Activated T-helper 1 cell treated with anti-CD3 and anti-CD28 coated beads, Interleukin-12 subunit alpha, Interleukin-12 subunit beta, Interleukin-2, Interleukin-4 antibody, amounts not matched to agents 30 ng/mL and 10 ng/mL and 1 ng/mL, durations not matched to agents 14 hours and 24 hours and 36 hours (primary cell): Measurements from ENCODE around the gene THBD. TPM values are rescaled to one million over a fixed set of nuclear protein-coding genes. Genes with fewer than 3 reads are reported as not detected.

Source experiments
- DNase-seq: peaks from one replicate; pipeline ENCODE4 v3.0.0; 2021; ENCODE audit warnings: low spot score
- H3K27ac Mint-ChIP-seq: one replicate; pipeline ENCODE4 v1.8.0; 2021; ENCODE audit warnings: mild to moderate bottlenecking, mixed read lengths
- H3K27me3 Mint-ChIP-seq: one replicate; pipeline ENCODE4 v1.8.0; 2022; ENCODE audit warnings: mild to moderate bottlenecking, moderate library complexity, mixed read lengths; ENCODE audit not compliant: insufficient read depth
- H3K36me3 Mint-ChIP-seq: one replicate; pipeline ENCODE4 v1.8.0; 2021; ENCODE audit warnings: low read depth, mixed read lengths
- H3K4me1 Mint-ChIP-seq: one replicate; pipeline ENCODE4 v1.8.0; 2021; ENCODE audit warnings: low read depth, mixed read lengths
- H3K4me3 Mint-ChIP-seq: one replicate; pipeline ENCODE4 v1.8.0; 2021; ENCODE audit warnings: mild to moderate bottlenecking, moderate library complexity, mixed read lengths
- H3K9me3 Mint-ChIP-seq: one replicate; pipeline ENCODE4 v1.8.0; 2021; ENCODE audit warnings: mixed read lengths
- intact Hi-C: fragments of 100-400 bp; cut with micrococcal nuclease; formaldehyde crosslinking; loops from one replicate; pipeline ENCODE4 v1.15.1; 2024
- total RNA-seq: library from RNA; stranded (reverse); gene quantifications from 2 replicates; pipeline ENCODE4 v1.2.3, GENCODE V29; 2022

Gene THBD
- total RNA-seq, 1 donor from 2014 or later: not detected

- DNase-seq: no peak
- H3K27ac Mint-ChIP-seq: no peak overlapping the region
- no peak overlapping the region for H3K4me3 Mint-ChIP-seq
- H3K27me3 Mint-ChIP-seq: peaks cover 2% of the 10 kb centered on the region
- H3K9me3 Mint-ChIP-seq: no peaks in the 10 kb centered on the region
- H3K36me3 Mint-ChIP-seq: no peaks in the 10 kb centered on the region
- no peaks in the 10 kb centered on the region for H3K4me1 Mint-ChIP-seq
- intact Hi-C loops: no loop called here
Measured at GRCh38 chr20:23007462-23007861, 42.0 kb downstream of the THBD start.

- Mint-ChIP-seq H3K4me1 (no peaks in the 10 kb centered on the region), H3K36me3 (no peaks in the 10 kb centered on the region), H3K27ac (no peak overlapping the region), H3K4me3 (no peak overlapping the region), H3K27me3 (peaks cover 2% of the 10 kb centered on the region), H3K9me3 (no peaks in the 10 kb centered on the region)
- no peak for DNase-seq
- intact Hi-C loops: no loop called here
Measured at GRCh38 chr20:23005776-23006175, 43.7 kb downstream of the THBD start.

GRCh38 chr20:23003881-23004460 is 45.5 kb downstream of the THBD start:
- H3K4me1 Mint-ChIP-seq: no peaks in the 10 kb centered on the region
- no peaks in the 10 kb centered on the region for H3K9me3 Mint-ChIP-seq
- no peak overlapping the region for H3K27ac Mint-ChIP-seq
- no peaks in the 10 kb centered on the region for H3K36me3 Mint-ChIP-seq
- H3K4me3 Mint-ChIP-seq: no peak overlapping the region
- H3K27me3 Mint-ChIP-seq: peaks cover 2% of the 10 kb centered on the region
- intact Hi-C loops: no loop called here
- DNase-seq: no peak

- intact Hi-C loops: no loop called here
- no peaks in the 10 kb centered on the region for H3K36me3 Mint-ChIP-seq
- DNase-seq: no peak
- no peaks in the 10 kb centered on the region for H3K9me3 Mint-ChIP-seq
- H3K4me1 Mint-ChIP-seq: no peaks in the 10 kb centered on the region
- H3K27me3 Mint-ChIP-seq: peaks cover 2% of the 10 kb centered on the region
- no peak overlapping the region for H3K4me3 Mint-ChIP-seq
- H3K27ac Mint-ChIP-seq: no peak overlapping the region
Measured at GRCh38 chr20:23003077-23003635, 46.3 kb downstream of the THBD start.

GRCh38 chr20:23002276-23002675 is 47.2 kb downstream of the THBD start:
- Mint-ChIP-seq H3K36me3 (no peaks in the 10 kb centered on the region), H3K4me1 (no peaks in the 10 kb centered on the region), H3K9me3 (no peaks in the 10 kb centered on the region), H3K27ac (no peak overlapping the region), H3K4me3 (no peak overlapping the region), H3K27me3 (peaks cover 2% of the 10 kb centered on the region)
- intact Hi-C loops: no loop called here
- no peak for DNase-seq

GRCh38 chr20:23000232-23000947 is 49.1 kb downstream of the THBD start:
- intact Hi-C loops: no loop called here
- Mint-ChIP-seq H3K36me3 (no peaks in the 10 kb centered on the region), H3K27me3 (peaks cover 4% of the 10 kb centered on the region), H3K9me3 (no peaks in the 10 kb centered on the region), H3K27ac (no peak overlapping the region), H3K4me3 (no peak overlapping the region), H3K4me1 (no peaks in the 10 kb centered on the region)
- DNase-seq: no peak

- H3K4me1 Mint-ChIP-seq: no peaks in the 10 kb centered on the region
- no peaks in the 10 kb centered on the region for H3K9me3 Mint-ChIP-seq
- H3K27ac Mint-ChIP-seq: no peak overlapping the region
- H3K4me3 Mint-ChIP-seq: no peak overlapping the region
- H3K36me3 Mint-ChIP-seq: no peaks in the 10 kb centered on the region
- no peak for DNase-seq
- peaks cover 4% of the 10 kb centered on the region for H3K27me3 Mint-ChIP-seq
- intact Hi-C loops: no loop called here
Measured at GRCh38 chr20:22999756-23000155, 49.7 kb downstream of the THBD start.

- Mint-ChIP-seq H3K36me3 (no peaks in the 10 kb centered on the region), H3K4me1 (no peaks in the 10 kb centered on the region), H3K9me3 (no peaks in the 10 kb centered on the region), H3K27me3 (peaks cover 4% of the 10 kb centered on the region), H3K4me3 (no peak overlapping the region), H3K27ac (no peak overlapping the region)
- no peak for DNase-seq
- intact Hi-C loops: no loop called here
Measured at GRCh38 chr20:22998476-22998875, 51.0 kb downstream of the THBD start.

- H3K4me1 Mint-ChIP-seq: no peaks in the 10 kb centered on the region
- intact Hi-C loops: no loop called here
- H3K36me3 Mint-ChIP-seq: no peaks in the 10 kb centered on the region
- no peak for DNase-seq
- H3K27ac Mint-ChIP-seq: no peak overlapping the region
- no peaks in the 10 kb centered on the region for H3K9me3 Mint-ChIP-seq
- H3K27me3 Mint-ChIP-seq: peaks cover 4% of the 10 kb centered on the region
- H3K4me3 Mint-ChIP-seq: no peak overlapping the region
Measured at GRCh38 chr20:22995923-22996322, 53.5 kb downstream of the THBD start.

Other genes with a start within 250 kb of the THBD start
- not detected in 2 replicates for gene SSTR4, start 14.4 kb downstream of the THBD start, total RNA-seq
- 1.2 and 1.3 TPM in 2 replicates for gene CD93, start 36.7 kb upstream of the THBD start, total RNA-seq